ENCODE results near the gene DNMT1.
A peak's percentile ranks its signal among the peaks of the same experiment; 100 is the strongest.

DNMT1 gene

GRCh38 chr19:10138879-10139795 is 55.6 kb downstream of the DNMT1 start:
- no peak for DNase-seq

- DNase-seq = no peak
These were observed 56.7 kb downstream of the DNMT1 start for GRCh38 chr19:10137751-10138682.

DNA sequence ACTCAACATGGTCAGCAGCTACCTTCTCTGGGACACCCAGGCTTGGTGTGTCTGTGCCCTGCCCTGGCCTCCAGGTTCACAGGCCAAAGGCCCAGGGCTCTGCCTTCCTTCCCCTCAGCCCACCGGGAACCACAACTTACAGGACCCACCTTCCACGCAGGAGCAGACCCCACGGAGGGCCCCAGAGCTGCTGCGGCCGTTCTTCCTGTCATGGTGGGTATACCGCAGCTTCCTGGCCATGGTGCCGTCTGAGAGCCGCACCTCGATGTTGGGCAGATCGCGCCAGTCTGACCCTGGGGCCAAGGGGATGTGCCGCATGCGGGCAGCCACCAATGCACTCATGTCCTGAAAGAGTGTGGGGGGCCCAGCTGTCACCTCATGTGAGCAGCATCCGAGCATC is 57.8 kb downstream of the DNMT1 start:
- DNase-seq = no peak

- DNase-seq = no peak
These were observed 59.0 kb downstream of the DNMT1 start for GRCh38 chr19:10135551-10136334.

- no peak for DNase-seq
These were observed 60.7 kb downstream of the DNMT1 start for GRCh38 chr19:10134040-10134439.

GRCh38 chr19:10133596-10133995 is 61.2 kb downstream of the DNMT1 start:
- DNase-seq = no peak

DNA sequence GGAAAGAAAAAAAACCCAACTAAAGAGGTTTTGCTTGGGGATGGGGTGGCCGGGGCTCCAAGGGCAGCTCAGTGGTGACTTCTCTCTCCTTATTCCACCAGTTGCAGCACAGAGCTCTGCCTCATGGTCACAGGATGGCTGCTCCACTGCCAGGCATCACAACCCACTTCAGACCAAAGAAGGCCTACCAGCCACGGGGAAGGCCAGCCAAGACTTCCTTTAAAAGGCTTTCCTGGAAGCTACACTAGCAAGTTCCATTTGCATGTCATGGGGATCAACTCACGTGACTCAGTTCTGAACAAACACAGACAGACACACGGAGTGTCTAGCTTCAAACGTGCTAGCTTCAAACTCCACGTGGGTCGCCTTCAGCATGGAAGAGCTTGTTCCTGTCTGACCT is 61.8 kb downstream of the DNMT1 start:
- DNase-seq = no peak

DNA sequence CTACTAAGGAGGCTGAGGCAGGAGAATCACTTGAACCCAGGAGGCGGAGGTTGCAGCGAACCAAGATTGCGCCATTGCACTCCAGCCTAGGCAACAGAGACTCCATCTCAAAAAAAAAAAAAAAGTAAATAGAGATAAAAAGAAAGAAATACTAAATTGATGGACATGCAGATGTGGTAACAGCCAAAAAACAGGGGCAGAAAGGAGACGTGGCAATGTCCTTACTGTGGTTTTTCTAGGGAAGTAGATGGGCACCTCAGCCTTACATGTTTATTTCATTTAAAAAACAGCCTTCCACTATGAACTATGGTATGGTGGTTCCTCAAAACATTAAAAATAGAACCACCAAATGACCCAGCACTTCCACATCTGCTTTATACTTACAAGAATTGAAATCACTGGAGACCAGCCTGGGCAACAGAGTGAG is 68.5 kb downstream of the DNMT1 start:
- no peak for DNase-seq

GRCh38 chr19:10124429-10124828 is 70.3 kb downstream of the DNMT1 start:
- DNase-seq = no peak

GRCh38 chr19:10122045-10122444 is 72.7 kb downstream of the DNMT1 start:
- no peak for DNase-seq

DNA sequence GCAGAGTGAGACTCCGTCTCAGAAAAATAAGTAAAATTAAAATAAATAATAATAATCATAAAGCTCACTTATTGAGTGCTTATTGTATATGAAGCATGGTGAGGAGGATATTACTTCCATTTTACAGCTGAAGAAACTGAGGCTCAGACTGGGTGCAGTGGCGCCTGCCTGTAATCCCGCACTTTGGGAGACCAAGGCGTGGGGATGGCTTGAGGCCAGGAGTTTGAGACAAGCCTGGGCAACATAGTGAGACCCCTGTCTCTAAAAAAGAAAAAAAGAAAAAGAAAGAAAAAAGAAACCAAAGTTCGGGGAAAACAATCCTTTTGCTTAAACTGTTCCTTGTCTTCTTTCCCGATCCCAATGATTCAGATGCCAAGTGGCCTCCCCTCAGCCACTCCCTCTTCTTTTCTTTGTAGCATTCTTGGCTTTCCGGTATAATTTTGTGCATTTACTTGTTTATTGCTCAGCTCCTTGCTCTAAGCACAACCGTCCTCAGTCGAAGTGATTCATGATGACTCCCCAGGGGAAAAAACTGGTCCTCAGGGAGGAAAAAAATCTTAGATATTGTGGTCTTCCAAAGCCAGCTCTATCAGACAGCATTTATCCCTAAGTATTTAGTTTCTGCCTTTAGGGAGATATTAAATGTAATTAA is 74.1 kb downstream of the DNMT1 start:
- no peak for DNase-seq

DNA sequence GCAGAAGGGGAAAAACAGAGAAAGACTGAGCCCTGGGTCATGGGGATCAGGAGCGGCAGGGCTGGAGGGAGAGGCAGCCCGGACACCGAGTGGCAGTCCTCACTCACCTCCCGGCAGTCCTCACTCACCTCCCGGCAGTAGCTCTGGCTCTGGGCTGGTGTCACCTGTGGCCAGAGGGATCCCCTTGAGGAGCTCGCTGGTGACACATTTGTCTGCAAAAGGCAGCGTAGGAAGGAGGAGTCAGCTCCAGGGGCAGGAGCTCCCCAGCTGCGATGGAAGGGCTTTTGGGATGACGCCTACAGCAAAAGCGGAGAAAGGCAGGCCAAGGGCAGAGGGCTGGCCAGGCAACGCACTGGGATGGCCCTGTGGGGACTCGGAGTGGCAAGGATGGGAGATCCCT is 75.8 kb downstream of the DNMT1 start:
- DNase-seq = peak in 1 of 2 experiments; percentile 41

- no peak for DNase-seq
These were observed 77.7 kb downstream of the DNMT1 start for GRCh38 chr19:10116866-10117616.

DNA sequence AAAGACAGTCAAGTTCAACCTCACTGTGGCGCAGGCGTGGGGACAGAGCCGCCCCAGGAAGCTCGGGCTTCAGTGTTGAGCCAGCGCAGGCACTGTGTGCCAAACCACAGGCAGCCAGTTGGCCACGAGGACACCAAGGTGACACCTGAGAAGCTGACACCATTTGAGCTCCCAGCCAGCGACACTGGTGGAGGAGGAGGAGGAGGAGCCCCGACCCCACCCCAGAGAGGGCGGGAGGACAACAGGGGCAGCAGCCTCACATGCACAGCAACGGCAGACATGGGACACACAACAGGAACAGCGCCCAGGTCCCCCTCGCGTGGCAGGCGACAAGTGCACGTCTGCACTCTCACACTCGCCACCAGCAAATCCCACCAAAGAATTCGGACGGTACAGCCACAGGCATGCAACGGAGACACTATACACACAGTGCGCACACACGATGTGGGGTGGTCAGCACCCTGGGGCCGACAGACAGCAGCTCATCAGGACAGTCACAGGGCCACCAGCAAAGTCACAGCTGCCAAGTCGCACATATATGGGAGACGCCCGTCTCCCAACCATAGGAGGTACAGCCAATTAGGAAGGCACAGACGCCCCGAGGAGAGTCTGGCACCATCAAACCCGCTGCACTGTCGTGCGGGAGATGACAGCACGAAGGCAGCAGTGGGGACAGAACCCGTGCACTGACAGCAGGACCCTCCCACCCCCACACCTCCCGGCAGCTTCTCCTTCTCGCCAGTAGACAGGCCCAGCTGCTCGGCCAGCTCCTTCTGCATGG is 78.5 kb downstream of the DNMT1 start:
- peak; percentile 50 to 52 for DNase-seq

DNA sequence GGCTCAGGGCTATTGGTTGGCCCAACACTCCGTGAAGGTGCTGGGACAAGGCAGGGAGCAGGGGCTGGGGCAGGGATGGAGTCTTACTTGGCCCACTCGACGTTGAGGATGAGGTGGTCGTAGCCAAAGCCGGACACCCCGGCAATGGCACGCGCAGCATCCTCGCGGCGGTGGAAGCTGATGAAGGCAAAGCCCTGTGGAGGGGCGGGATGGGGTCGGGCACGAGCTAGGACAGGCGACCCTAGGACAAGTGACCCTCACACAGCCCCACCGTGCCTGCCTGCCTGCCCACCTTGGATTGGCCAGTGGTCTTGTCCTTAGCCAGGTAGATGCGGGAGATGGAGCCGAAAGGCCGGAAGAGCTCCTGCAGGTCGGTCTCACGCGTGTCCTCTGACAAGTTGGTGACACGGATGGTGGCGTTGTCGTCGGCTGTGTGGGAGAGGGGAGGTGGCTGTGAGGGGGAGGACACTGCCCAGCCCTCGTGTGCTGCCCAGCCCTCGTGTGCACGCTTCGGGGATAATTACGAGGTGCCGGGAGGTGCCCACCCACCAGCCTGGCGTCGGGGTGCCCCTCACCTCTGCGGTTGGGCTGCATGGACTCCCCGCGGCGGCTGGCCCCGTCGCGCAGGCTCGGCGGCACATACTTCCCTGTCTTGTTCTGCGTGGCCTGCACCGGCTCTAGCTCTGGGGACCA is 79.2 kb downstream of the DNMT1 start:
- DNase-seq = peak; percentile 57 to 58

GRCh38 chr19:10114651-10115391 is 79.9 kb downstream of the DNMT1 start:
- DNase-seq = peak; percentile 61 to 63

- DNase-seq = peak in 1 of 2 experiments; percentile 50
These were observed 80.6 kb downstream of the DNMT1 start for GRCh38 chr19:10113964-10114650.

DNA sequence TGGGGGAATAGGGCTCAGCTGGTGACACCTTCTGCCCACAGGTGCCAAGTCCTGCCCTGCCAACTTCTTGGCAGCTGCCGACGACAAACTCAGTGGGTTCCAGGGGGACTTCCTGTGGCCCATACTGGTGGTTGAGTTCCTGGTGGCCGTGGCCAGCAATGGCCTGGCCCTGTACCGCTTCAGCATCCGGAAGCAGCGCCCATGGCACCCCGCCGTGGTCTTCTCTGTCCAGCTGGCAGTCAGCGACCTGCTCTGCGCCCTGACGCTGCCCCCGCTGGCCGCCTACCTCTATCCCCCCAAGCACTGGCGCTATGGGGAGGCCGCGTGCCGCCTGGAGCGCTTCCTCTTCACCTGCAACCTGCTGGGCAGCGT is 81.2 kb downstream of the DNMT1 start:
- DNase-seq = peak in 1 of 2 experiments; percentile 54
